ENCODE results near the gene C13orf46. TPM values are rescaled to one million over a fixed set of nuclear protein-coding genes. Genes with fewer than 3 reads are reported as not detected.
A peak's percentile ranks its signal among the peaks of the same experiment; 100 is the strongest.
"Not testable (repeated sequence)": the region's sequence is repeated elsewhere in the genome, so short reads cannot be mapped to it uniquely, and the experiment has no call there.

C13orf46 gene
- 0.15 TPM for polyA plus RNA-seq (2012; ENCODE audit: low read depth, missing spikeins)

- TF ChIP-seq SPI1 (IDR thresholded peaks at IDR 0.05; ENCODE audit: low read depth, low read length) (no peak), PAX5 (IDR thresholded peaks at IDR 0.05; ENCODE audit: insufficient read depth, low read length, severe bottlenecking) (no peak), POU2F2 (IDR thresholded peaks at IDR 0.05; ENCODE audit: low read depth, low read length) (no peak), TAF1 (IDR thresholded peaks at IDR 0.05; ENCODE audit: low read depth, low read length) (no peak), POLR2AphosphoS5 (IDR thresholded peaks at IDR 0.05; ENCODE audit: low read depth, low read length) (no peak), POLR2A (IDR thresholded peaks at IDR 0.05; ENCODE audit: low read depth, low read length) (no peak)
- DNase-seq (ENCODE audit: insufficient read length, low spot score) (no peak), FAIRE-seq (no peak)
These were observed at the start of gene C13orf46 for GRCh38 chr13:113973218-113974164. C13orf46 (minus strand) TSS chr13:113974076; CDS start chr13:113973997, 79 bp downstream.

- TF ChIP-seq PAX5 (IDR thresholded peaks at IDR 0.05; ENCODE audit: insufficient read depth, low read length, severe bottlenecking) (no peak), POLR2AphosphoS5 (IDR thresholded peaks at IDR 0.05; ENCODE audit: low read depth, low read length) (no peak), POU2F2 (IDR thresholded peaks at IDR 0.05; ENCODE audit: low read depth, low read length) (no peak), SPI1 (IDR thresholded peaks at IDR 0.05; ENCODE audit: low read depth, low read length) (no peak), TAF1 (IDR thresholded peaks at IDR 0.05; ENCODE audit: low read depth, low read length) (no peak), POLR2A (IDR thresholded peaks at IDR 0.05; ENCODE audit: low read depth, low read length) (no peak)
- FAIRE-seq (no peak), DNase-seq (ENCODE audit: insufficient read length, low spot score) (no peak)
These were observed 49.0 kb upstream of the C13orf46 start for GRCh38 chr13:114022876-114023275.

GRCh38 chr13:114022309-114022669, 48.4 kb upstream of the C13orf46 start:
- DNase-seq (ENCODE audit: insufficient read length, low spot score), result no peak
- TF ChIP-seq PAX5 (IDR thresholded peaks at IDR 0.05; ENCODE audit: insufficient read depth, low read length, severe bottlenecking) (no peak), TAF1 (IDR thresholded peaks at IDR 0.05; ENCODE audit: low read depth, low read length) (no peak), POU2F2 (IDR thresholded peaks at IDR 0.05; ENCODE audit: low read depth, low read length) (no peak), POLR2A (IDR thresholded peaks at IDR 0.05; ENCODE audit: low read depth, low read length) (no peak), SPI1 (IDR thresholded peaks at IDR 0.05; ENCODE audit: low read depth, low read length) (no peak), POLR2AphosphoS5 (IDR thresholded peaks at IDR 0.05; ENCODE audit: low read depth, low read length) (no peak)
- FAIRE-seq, result peak; percentile 58

- DNase-seq (ENCODE audit: insufficient read length, low spot score) (no peak), FAIRE-seq (no peak)
- TF ChIP-seq SPI1 (IDR thresholded peaks at IDR 0.05; ENCODE audit: low read depth, low read length) (no peak), TAF1 (IDR thresholded peaks at IDR 0.05; ENCODE audit: low read depth, low read length) (no peak), POLR2A (IDR thresholded peaks at IDR 0.05; ENCODE audit: low read depth, low read length) (no peak), POLR2AphosphoS5 (IDR thresholded peaks at IDR 0.05; ENCODE audit: low read depth, low read length) (no peak), POU2F2 (IDR thresholded peaks at IDR 0.05; ENCODE audit: low read depth, low read length) (no peak), PAX5 (IDR thresholded peaks at IDR 0.05; ENCODE audit: insufficient read depth, low read length, severe bottlenecking) (no peak)
These were observed 47.8 kb upstream of the C13orf46 start for GRCh38 chr13:114021464-114022308.

GRCh38 chr13:114020750-114021463, 47.0 kb upstream of the C13orf46 start:
- FAIRE-seq (no peak), DNase-seq (ENCODE audit: insufficient read length, low spot score) (no peak)
- no peak for TF ChIP-seq POLR2A (IDR thresholded peaks at IDR 0.05; ENCODE audit: low read depth, low read length)
- TF ChIP-seq POLR2AphosphoS5 (IDR thresholded peaks at IDR 0.05; ENCODE audit: low read depth, low read length), result no peak
- TF ChIP-seq TAF1 (IDR thresholded peaks at IDR 0.05; ENCODE audit: low read depth, low read length), result no peak
- TF ChIP-seq PAX5 (IDR thresholded peaks at IDR 0.05; ENCODE audit: insufficient read depth, low read length, severe bottlenecking), result no peak
- no peak for TF ChIP-seq SPI1 (IDR thresholded peaks at IDR 0.05; ENCODE audit: low read depth, low read length)
- no peak for TF ChIP-seq POU2F2 (IDR thresholded peaks at IDR 0.05; ENCODE audit: low read depth, low read length)

GRCh38 chr13:114020134-114020533, 46.3 kb upstream of the C13orf46 start:
- DNase-seq (ENCODE audit: insufficient read length, low spot score); FAIRE-seq: not testable (repeated sequence)

GRCh38 chr13:114019367-114019766, 45.5 kb upstream of the C13orf46 start:
- no peak for TF ChIP-seq SPI1 (IDR thresholded peaks at IDR 0.05; ENCODE audit: low read depth, low read length)
- TF ChIP-seq POU2F2 (IDR thresholded peaks at IDR 0.05; ENCODE audit: low read depth, low read length), result no peak
- TF ChIP-seq PAX5 (IDR thresholded peaks at IDR 0.05; ENCODE audit: insufficient read depth, low read length, severe bottlenecking), result no peak
- TF ChIP-seq TAF1 (IDR thresholded peaks at IDR 0.05; ENCODE audit: low read depth, low read length), result no peak
- TF ChIP-seq POLR2A (IDR thresholded peaks at IDR 0.05; ENCODE audit: low read depth, low read length), result no peak
- TF ChIP-seq POLR2AphosphoS5 (IDR thresholded peaks at IDR 0.05; ENCODE audit: low read depth, low read length), result no peak
- DNase-seq (ENCODE audit: insufficient read length, low spot score) (peak; percentile 67), FAIRE-seq (no peak)

- DNase-seq (ENCODE audit: insufficient read length, low spot score) (no peak), FAIRE-seq (no peak)
- no peak for TF ChIP-seq PAX5 (IDR thresholded peaks at IDR 0.05; ENCODE audit: insufficient read depth, low read length, severe bottlenecking)
- no peak for TF ChIP-seq TAF1 (IDR thresholded peaks at IDR 0.05; ENCODE audit: low read depth, low read length)
- no peak for TF ChIP-seq SPI1 (IDR thresholded peaks at IDR 0.05; ENCODE audit: low read depth, low read length)
- no peak for TF ChIP-seq POU2F2 (IDR thresholded peaks at IDR 0.05; ENCODE audit: low read depth, low read length)
- TF ChIP-seq POLR2AphosphoS5 (IDR thresholded peaks at IDR 0.05; ENCODE audit: low read depth, low read length), result no peak
- no peak for TF ChIP-seq POLR2A (IDR thresholded peaks at IDR 0.05; ENCODE audit: low read depth, low read length)
These were observed 44.7 kb upstream of the C13orf46 start for GRCh38 chr13:114018461-114019055.

Data from GM12891 (cell line).